Measurements from ENCODE around the gene RFNG.

The RFNG gene

GRCh38 chr17:82022310-82022980, 29.2 kb downstream of the RFNG start, which contains the start of gene CENPX:
CENPX (minus strand) TSS chr17:82022878; CDS start chr17:82022861, 17 bp downstream.
- TF ChIP-seq CTCF (conservative IDR thresholded peaks at IDR 0.05; ENCODE audit: low read depth, low read length) = no peak

GRCh38 chr17:82021900-82022309, 29.7 kb downstream of the RFNG start:
- TF ChIP-seq CTCF (conservative IDR thresholded peaks at IDR 0.05; ENCODE audit: low read depth, low read length) = no peak
- H3K4me3 ChIP-seq (ENCODE audit: low read depth, low read length) = peak overlapping the region; percentile 83
- DNase-seq (ENCODE audit: low read depth) = no peak

More at GRCh38 chr17:82022310-82022980, 29.2 kb downstream of the RFNG start, which contains the start of gene CENPX:
- peak within 1 kb of the TSS; percentile 83 for H3K4me3 ChIP-seq (ENCODE audit: low read depth, low read length)
- DNase-seq (ENCODE audit: low read depth) = no peak

DNA sequence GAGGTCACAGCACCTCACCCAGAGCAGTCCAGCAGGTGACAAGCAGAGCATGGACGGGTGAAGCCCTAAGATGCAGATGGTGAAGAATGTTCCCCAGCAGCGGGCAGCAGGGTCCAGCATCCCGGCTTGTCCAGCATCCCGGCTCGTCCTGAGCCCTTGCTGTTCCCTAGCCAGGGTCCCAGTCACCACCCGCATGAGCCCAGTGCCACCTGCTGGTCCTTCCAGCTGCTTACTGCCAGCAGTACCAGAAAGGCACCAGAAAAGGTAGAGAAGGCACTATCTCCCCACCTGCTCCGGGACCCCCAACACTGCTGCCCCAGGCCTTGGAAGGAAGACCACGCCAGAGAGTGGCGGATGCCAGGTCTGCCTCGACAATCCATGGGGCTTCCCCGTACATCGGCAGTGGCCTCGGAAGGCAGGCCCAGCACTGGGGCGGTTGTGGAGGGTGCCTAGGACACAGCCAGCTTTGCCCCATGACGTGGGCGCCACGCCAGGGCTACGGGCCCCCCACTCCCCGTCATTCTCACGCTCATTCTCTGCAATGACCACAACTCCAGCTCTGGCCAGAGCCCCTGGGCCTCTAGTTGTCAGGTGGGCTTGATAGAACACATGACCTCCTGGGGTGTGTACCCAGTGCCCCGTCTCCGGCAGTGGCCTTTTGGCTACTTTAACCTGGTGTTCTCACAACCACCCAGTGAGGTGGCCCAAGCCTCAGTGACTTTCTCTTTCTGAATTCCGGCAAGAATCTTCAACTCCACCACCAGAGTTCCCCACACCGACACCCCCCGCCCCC, 30.3 kb downstream of the RFNG start:
- peak overlapping the region; percentile 21 for H3K4me3 ChIP-seq (ENCODE audit: low read depth, low read length)
- peak; percentile 77 for DNase-seq (ENCODE audit: low read depth)
- peak; percentile 81 for TF ChIP-seq CTCF (conservative IDR thresholded peaks at IDR 0.05; ENCODE audit: low read depth, low read length)

GRCh38 chr17:82020572-82021106, 31.0 kb downstream of the RFNG start:
- no peak for TF ChIP-seq CTCF (conservative IDR thresholded peaks at IDR 0.05; ENCODE audit: low read depth, low read length)
- H3K4me3 ChIP-seq (ENCODE audit: low read depth, low read length) = no peak overlapping the region
- no peak for DNase-seq (ENCODE audit: low read depth)

DNA sequence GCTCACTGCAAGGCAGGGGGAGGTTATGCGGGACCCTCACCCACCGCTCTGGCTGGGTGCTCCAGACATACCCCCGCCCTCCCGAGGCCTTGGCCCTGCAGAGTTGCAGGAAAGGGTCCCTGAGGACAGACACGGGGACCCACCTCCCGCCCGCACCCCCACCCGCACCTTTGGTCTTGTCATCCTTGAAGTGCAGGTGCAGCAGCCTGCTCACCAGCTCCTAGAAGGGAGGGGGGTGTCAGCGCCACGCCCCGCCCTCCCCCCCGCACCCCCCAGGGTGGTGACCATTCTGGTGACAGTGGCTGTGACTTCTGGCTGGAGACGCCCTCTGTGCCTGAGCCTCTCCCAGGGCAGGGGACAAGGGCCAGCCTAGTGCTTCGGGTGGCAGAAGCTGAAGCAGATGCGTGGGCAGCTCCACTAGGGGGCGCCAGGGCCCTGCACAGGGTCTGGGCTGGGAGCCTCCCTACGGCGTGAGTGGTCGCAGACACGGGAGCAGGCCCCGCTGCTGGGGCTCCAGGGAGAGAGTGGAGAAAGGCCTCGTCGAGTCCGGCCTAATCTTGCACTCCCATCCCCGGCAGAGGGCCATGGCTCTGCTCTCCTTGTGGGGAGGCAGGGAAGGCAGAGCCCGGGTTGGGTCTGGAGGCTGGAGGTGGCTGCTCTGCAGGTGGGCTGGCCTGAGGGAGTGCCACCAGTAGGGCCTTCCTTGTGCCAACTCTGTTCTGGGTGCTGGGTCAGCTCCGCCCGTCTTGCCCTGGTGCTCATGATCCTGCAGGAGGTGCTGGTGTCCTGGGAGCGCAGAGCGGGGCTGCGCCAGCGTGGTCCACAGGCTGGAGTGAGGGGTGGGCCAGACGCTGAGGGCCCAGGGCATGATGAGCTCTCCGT, 31.7 kb downstream of the RFNG start:
- TF ChIP-seq CTCF (conservative IDR thresholded peaks at IDR 0.05; ENCODE audit: low read depth, low read length) = peak; percentile 78
- H3K4me3 ChIP-seq (ENCODE audit: low read depth, low read length) = no peak overlapping the region
- no peak for DNase-seq (ENCODE audit: low read depth)

GRCh38 chr17:82018989-82019689, 32.5 kb downstream of the RFNG start:
- no peak for TF ChIP-seq CTCF (conservative IDR thresholded peaks at IDR 0.05; ENCODE audit: low read depth, low read length)
- DNase-seq (ENCODE audit: low read depth) = no peak
- no peak overlapping the region for H3K4me3 ChIP-seq (ENCODE audit: low read depth, low read length)
